KMS-11 (cell line): Measurements from ENCODE around the gene LSS.

Experiments
- H2AFZ ChIP-seq: fragments of 200-600 bp; sonication (generic); 2 replicates; pipeline ENCODE4 v1.6.1; 2016; ENCODE audit warnings: antibody characterized with exemption, mixed run types, low read depth
- H3K27ac ChIP-seq: fragments of 200-600 bp; sonication (generic); 2 replicates; pipeline ENCODE4 v1.6.1; 2016; ENCODE audit warnings: mild to moderate bottlenecking, mixed run types
- H3K27me3 ChIP-seq: fragments of 200-600 bp; sonication (generic); 2 replicates; pipeline ENCODE4 v1.6.1; 2017; ENCODE audit warnings: mild to moderate bottlenecking, low read depth, mixed run types, moderate library complexity; ENCODE audit not compliant: insufficient read depth
- H3K36me3 ChIP-seq: fragments of 200-600 bp; sonication (generic); 2 replicates; pipeline ENCODE4 v1.6.1; 2017; ENCODE audit warnings: mild to moderate bottlenecking, mixed run types; ENCODE audit not compliant: insufficient read depth
- H3K4me1 ChIP-seq: fragments of 200-600 bp; sonication (generic); 2 replicates; pipeline ENCODE4 v1.6.1; 2016; ENCODE audit warnings: mild to moderate bottlenecking, low read depth, mixed run types; ENCODE audit not compliant: poor library complexity, severe bottlenecking
- H3K4me2 ChIP-seq: fragments of 200-600 bp; sonication (generic); 2 replicates; pipeline ENCODE4 v1.7.0; 2016; ENCODE audit warnings: mild to moderate bottlenecking, mixed run types
- H3K4me3 ChIP-seq: fragments of 200-600 bp; sonication (generic); IDR thresholded peaks from 2 replicates; pipeline ENCODE4 v1.6.1; 2017; ENCODE audit warnings: low read depth, low read length, mixed read lengths; ENCODE audit not compliant: insufficient read depth
- H3K79me2 ChIP-seq: fragments of 200-600 bp; sonication (generic); 2 replicates; pipeline ENCODE4 v1.6.1; 2016; ENCODE audit warnings: low read depth, mixed run types; ENCODE audit not compliant: insufficient read depth
- H3K9ac ChIP-seq: fragments of 200-600 bp; sonication (generic); 2 replicates; pipeline ENCODE4 v1.6.1; 2016; ENCODE audit warnings: mild to moderate bottlenecking, mixed run types
- H4K20me1 ChIP-seq: fragments of 200-600 bp; sonication (generic); 2 replicates; pipeline ENCODE4 v1.6.1; 2016; ENCODE audit warnings: mild to moderate bottlenecking, mixed run types; ENCODE audit not compliant: insufficient read depth
- TF ChIP-seq, protein P1 (sequence below): fragments of 200-600 bp; sonication (generic); conservative IDR thresholded peaks from 2 replicates; pipeline ENCODE4 v1.6.1; 2017; ENCODE audit warnings: low read depth, mild to moderate bottlenecking, antibody characterized with exemption, low read length, moderate library complexity, mixed read lengths

LSS gene

GRCh38 chr21:46195595-46196195 lies 32.9 kb downstream of the LSS start:
- Histone ChIP-seq H3K4me3 (no peak overlapping the region), H3K4me2 (no peak overlapping the region), H3K9ac (no peak overlapping the region), H3K27ac (no peak overlapping the region), H3K79me2 (no peaks in the 10 kb centered on the region; the same call in 1 of the 2 replicates), H4K20me1 (no peaks in the 10 kb centered on the region), H3K27me3 (no peaks in the 10 kb centered on the region), H2AFZ (no peak overlapping the region), H3K4me1 (peaks cover 2% of the 10 kb centered on the region), H3K36me3 (peaks cover 5% of the 10 kb centered on the region; the same call in 1 of the 2 replicates)
- TF ChIP-seq, protein P1, sequence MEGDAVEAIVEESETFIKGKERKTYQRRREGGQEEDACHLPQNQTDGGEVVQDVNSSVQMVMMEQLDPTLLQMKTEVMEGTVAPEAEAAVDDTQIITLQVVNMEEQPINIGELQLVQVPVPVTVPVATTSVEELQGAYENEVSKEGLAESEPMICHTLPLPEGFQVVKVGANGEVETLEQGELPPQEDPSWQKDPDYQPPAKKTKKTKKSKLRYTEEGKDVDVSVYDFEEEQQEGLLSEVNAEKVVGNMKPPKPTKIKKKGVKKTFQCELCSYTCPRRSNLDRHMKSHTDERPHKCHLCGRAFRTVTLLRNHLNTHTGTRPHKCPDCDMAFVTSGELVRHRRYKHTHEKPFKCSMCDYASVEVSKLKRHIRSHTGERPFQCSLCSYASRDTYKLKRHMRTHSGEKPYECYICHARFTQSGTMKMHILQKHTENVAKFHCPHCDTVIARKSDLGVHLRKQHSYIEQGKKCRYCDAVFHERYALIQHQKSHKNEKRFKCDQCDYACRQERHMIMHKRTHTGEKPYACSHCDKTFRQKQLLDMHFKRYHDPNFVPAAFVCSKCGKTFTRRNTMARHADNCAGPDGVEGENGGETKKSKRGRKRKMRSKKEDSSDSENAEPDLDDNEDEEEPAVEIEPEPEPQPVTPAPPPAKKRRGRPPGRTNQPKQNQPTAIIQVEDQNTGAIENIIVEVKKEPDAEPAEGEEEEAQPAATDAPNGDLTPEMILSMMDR, result no peak

DNA sequence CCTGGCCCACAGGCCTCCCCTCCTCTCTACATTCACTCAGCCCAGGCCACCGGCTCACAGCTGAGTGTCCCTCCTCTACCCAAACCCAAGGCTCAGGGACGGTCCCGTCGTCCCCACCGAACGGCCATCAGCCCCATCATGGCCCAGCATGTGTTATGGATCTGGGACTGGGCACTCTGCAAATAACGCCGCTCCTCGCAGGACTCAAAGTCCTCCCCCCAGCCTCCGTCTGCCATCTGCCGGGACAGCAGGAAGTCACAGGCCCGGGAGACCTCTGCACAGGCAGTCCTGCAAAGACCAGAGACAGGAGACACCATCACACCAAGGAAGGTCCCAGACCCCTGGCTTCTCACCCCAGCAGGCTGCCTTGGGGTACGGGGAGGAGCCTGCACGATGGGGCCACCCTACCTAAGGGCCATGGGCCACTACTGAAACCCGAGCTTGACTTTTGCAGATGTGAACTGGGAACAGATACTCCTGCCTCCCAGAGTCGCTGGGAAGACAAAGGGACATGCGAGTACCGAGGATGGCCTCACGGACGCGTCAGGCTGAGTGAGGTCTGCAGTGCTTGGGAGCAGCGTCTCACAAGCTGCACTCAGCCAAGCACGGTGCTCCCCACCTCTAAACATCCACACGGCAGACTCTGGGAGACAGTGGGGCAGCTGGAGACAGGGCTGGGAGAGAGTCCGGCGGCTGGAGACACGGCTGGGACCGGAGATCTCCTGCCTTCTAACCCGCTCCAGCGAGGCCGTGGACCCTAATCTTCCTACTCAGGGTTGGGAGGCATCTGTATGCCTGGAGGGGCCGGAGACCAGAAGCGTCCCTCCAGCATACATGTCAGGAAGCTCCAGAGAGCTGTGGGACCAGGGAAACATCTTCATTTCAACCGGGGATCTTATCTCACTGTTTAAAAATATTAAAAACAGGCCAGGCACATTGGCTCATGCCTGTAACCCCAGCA lies 33.9 kb downstream of the LSS start:
- Histone ChIP-seq H3K79me2 (no peaks in the 10 kb centered on the region; the same call in 1 of the 2 replicates), H3K4me3 (no peak overlapping the region), H3K4me2 (no peak overlapping the region), H3K27ac (no peak overlapping the region), H4K20me1 (no peaks in the 10 kb centered on the region), H3K27me3 (no peaks in the 10 kb centered on the region), H3K9ac (no peak overlapping the region), H3K4me1 (peaks cover 11% of the 10 kb centered on the region), H3K36me3 (peaks cover 5% of the 10 kb centered on the region; the same call in 1 of the 2 replicates), H2AFZ (no peak overlapping the region)
- TF ChIP-seq, protein P1, result no peak

DNA sequence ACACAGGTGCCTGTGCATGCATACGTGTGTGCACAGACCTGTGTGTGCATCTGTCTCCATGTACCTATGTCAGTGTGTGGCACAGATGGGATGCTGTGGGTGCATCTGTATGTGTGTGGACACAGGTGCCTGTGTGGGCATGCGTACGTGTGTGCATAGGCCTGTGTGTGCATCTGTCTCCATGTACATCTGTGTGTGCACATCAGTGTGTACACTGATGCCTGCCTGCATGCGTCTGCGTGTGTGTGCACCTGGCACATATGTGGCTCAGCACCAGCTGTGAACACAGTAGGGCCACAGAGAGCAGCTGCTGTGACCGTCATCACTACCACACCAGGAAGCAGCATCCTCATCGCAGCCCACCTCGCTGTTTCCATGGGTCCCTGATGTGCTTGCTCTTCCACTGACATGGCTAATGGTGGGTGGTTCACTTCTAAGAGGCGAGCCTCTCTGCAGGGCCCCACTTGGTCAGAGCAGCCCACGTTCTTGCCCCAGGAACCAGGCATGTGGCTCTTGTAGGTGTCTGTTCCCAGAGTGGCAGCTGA lies 34.7 kb downstream of the LSS start:
- H3K4me1 ChIP-seq, result peaks cover 18% of the 10 kb centered on the region
- no peaks in the 10 kb centered on the region for H3K27me3 ChIP-seq
- H3K4me2 ChIP-seq, result no peak overlapping the region
- TF ChIP-seq, protein P1, result no peak
- no peak overlapping the region for H3K9ac ChIP-seq
- H3K27ac ChIP-seq, result no peak overlapping the region
- no peak overlapping the region for H3K4me3 ChIP-seq
- H3K36me3 ChIP-seq, result peaks cover 5% of the 10 kb centered on the region; the same call in 1 of the 2 replicates
- no peaks in the 10 kb centered on the region for H4K20me1 ChIP-seq
- H2AFZ ChIP-seq, result no peak overlapping the region
- no peaks in the 10 kb centered on the region; the same call in 1 of the 2 replicates for H3K79me2 ChIP-seq

GRCh38 chr21:46191686-46192575 lies 36.6 kb downstream of the LSS start:
- Histone ChIP-seq H3K27ac (no peak overlapping the region), H3K79me2 (no peaks in the 10 kb centered on the region), H3K36me3 (peaks cover 5% of the 10 kb centered on the region; the same call in 1 of the 2 replicates), H2AFZ (no peak overlapping the region), H3K27me3 (no peaks in the 10 kb centered on the region), H3K4me3 (no peak overlapping the region), H3K4me1 (peaks cover 38% of the 10 kb centered on the region), H3K9ac (no peak overlapping the region), H4K20me1 (no peaks in the 10 kb centered on the region), H3K4me2 (no peak overlapping the region)
- TF ChIP-seq, protein P1, result no peak
